Measurements from ENCODE around the gene KLRC2.

KLRC2 gene

GRCh38 chr12:10384191-10384590 lies 51.6 kb downstream of the KLRC2 start:
- TF ChIP-seq POLR2A (IDR thresholded peaks at IDR 0.05; ENCODE audit: extremely low read depth, insufficient read length): no peak
- TF ChIP-seq MYC (IDR thresholded peaks at IDR 0.05; ENCODE audit: low read depth, low read length): no peak
- TF ChIP-seq MAX (IDR thresholded peaks at IDR 0.05; ENCODE audit: low read depth, low read length): no peak
- no peak overlapping the region for H3K4me3 ChIP-seq (ENCODE audit: low read depth, low read length)
- DNase-seq (ENCODE audit: low read depth): no peak

GRCh38 chr12:10381928-10382628 lies 53.7 kb downstream of the KLRC2 start:
- no peak for TF ChIP-seq CTCF (IDR thresholded peaks at IDR 0.05; ENCODE audit: low read depth, low read length)
- TF ChIP-seq MAX (IDR thresholded peaks at IDR 0.05; ENCODE audit: low read depth, low read length): no peak
- TF ChIP-seq POLR2A (IDR thresholded peaks at IDR 0.05; ENCODE audit: extremely low read depth, insufficient read length): no peak
- no peak for TF ChIP-seq MYC (IDR thresholded peaks at IDR 0.05; ENCODE audit: low read depth, low read length)
- no peak overlapping the region for H3K4me3 ChIP-seq (ENCODE audit: low read depth, low read length)
- no peak for DNase-seq (ENCODE audit: low read depth)

Data from NB4 (cell line).